ENCODE measurements around the gene ETV6. TPM values are rescaled to one million over a fixed set of nuclear protein-coding genes. Genes with fewer than 3 reads are reported as not detected.

The ETV6 gene
- polyA plus RNA-seq, 3 donors, result 6.8 to 45.1 (median 11.7) TPM

DNA sequence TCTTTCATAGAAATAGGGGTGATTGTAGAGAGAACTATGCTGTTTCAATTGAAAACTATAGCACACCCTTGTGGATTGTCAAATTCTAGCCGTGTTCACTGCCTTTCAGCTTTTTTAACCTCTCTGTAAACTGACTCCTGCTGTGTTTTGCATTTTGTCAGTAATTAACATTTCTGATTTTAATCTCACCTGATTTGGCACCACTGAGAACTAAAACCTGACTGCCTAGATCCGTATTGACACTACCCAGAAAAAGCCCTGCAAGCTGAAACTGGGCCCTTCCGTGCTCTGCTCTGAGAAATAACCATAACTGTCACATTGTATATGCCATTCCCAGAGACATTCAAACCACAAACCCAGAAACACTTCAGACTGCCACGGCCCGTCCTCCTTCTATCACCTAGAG lies 26.6 kb upstream of the ETV6 start:
- Histone ChIP-seq H3K4me2 (replicated peaks; ENCODE audit: extremely low read depth, low read length, poor library complexity, severe bottlenecking) (peak overlapping the region; percentile 66), H3K27ac (ENCODE audit: low read depth in 1 of 2, low read length in 2 of 2) (peak overlapping the region in 1 of 2 donors; percentile 72), H3K79me2 (ENCODE audit: insufficient read depth, low read length) (no peaks in the 10 kb centered on the region), H3K27me3 (ENCODE audit: control insufficient read depth in 2 of 2, insufficient read depth in 2 of 2, low read length in 2 of 2) (no peaks in the 10 kb centered on the region), H4K20me1 (ENCODE audit: insufficient read depth, low read length) (no peaks in the 10 kb centered on the region), H3K9me3 (replicated peaks in 1 of 2; ENCODE audit: control insufficient read depth in 1 of 2, insufficient read depth in 1 of 2, low read length in 2 of 2) (no peaks in the 10 kb centered on the region), H3K4me1 (ENCODE audit: control insufficient read depth in 1 of 2, insufficient read depth in 2 of 2, low read length in 2 of 2) (peaks cover 24 to 25% of the 10 kb centered on the region in 2 donors), H3K4me3 (replicated peaks in 1 of 3; ENCODE audit: low read depth in 2 of 3, low read length in 3 of 3) (peak overlapping the region in 1 of 3 experiments; percentile 53), H3K36me3 (replicated peaks in 1 of 2; ENCODE audit: control insufficient read depth in 1 of 2, insufficient read depth in 2 of 2, low read length in 2 of 2) (no peaks in the 10 kb centered on the region), H3K9ac (ENCODE audit: insufficient read depth, low read length, poor library complexity, severe bottlenecking) (no peak overlapping the region), H2AFZ (ENCODE audit: insufficient read depth, low read depth, low read length, poor library complexity, severe bottlenecking) (peak overlapping the region; percentile 29)
- Mint-ChIP-seq H3K9me3 (peaks cover 0 to 3% (median 0%) of the 10 kb centered on the region in 7 donors), H3K4me1 (peaks cover 33% of the 10 kb centered on the region), H3K27me3 (ENCODE audit: low read depth in 3 of 3) (no peaks in the 10 kb centered on the region), H3K27ac (peak overlapping the region; percentile 34 to 87 (median 55)), H3K4me3 (peak overlapping the region in 1 of 2 donors; percentile 62), H3K36me3 (no peaks in the 10 kb centered on the region)
- WGBS (ENCODE audit: insufficient coverage), result 0% methylated on average over 5 of the region's 5 CpGs
- DNase-seq, result no peak
- TF ChIP-seq CTCF (IDR thresholded peaks at IDR 0.05), result no peak
- intact Hi-C loops (cut with micrococcal nuclease), result no loop called here

- no CpG with 5 or more reads among the region's 4 CpGs for WGBS (ENCODE audit: insufficient coverage)
- peak overlapping the region; percentile 46 to 87 (median 55) for H3K27ac Mint-ChIP-seq
- Histone ChIP-seq H3K27me3 (ENCODE audit: control insufficient read depth in 2 of 2, insufficient read depth in 2 of 2, low read length in 2 of 2) (no peaks in the 10 kb centered on the region), H3K4me1 (ENCODE audit: control insufficient read depth in 1 of 2, insufficient read depth in 2 of 2, low read length in 2 of 2) (peaks cover 20 to 22% of the 10 kb centered on the region in 2 donors), H2AFZ (ENCODE audit: insufficient read depth, low read depth, low read length, poor library complexity, severe bottlenecking) (peak overlapping the region; percentile 29), H3K4me2 (replicated peaks; ENCODE audit: extremely low read depth, low read length, poor library complexity, severe bottlenecking) (peak overlapping the region; percentile 66), H3K79me2 (ENCODE audit: insufficient read depth, low read length) (no peaks in the 10 kb centered on the region), H3K36me3 (replicated peaks in 1 of 2; ENCODE audit: control insufficient read depth in 1 of 2, insufficient read depth in 2 of 2, low read length in 2 of 2) (no peaks in the 10 kb centered on the region), H3K9me3 (replicated peaks in 1 of 2; ENCODE audit: control insufficient read depth in 1 of 2, insufficient read depth in 1 of 2, low read length in 2 of 2) (no peaks in the 10 kb centered on the region), H3K4me3 (replicated peaks in 1 of 3; ENCODE audit: low read depth in 2 of 3, low read length in 3 of 3) (peak overlapping the region in 1 of 3 experiments; percentile 53), H3K9ac (ENCODE audit: insufficient read depth, low read length, poor library complexity, severe bottlenecking) (no peak overlapping the region), H3K27ac (ENCODE audit: low read depth in 1 of 2, low read length in 2 of 2) (peak overlapping the region in 1 of 2 donors; percentile 72), H4K20me1 (ENCODE audit: insufficient read depth, low read length) (no peaks in the 10 kb centered on the region)
- no peaks in the 10 kb centered on the region for H3K27me3 Mint-ChIP-seq (ENCODE audit: low read depth in 3 of 3)
- H3K4me1 Mint-ChIP-seq, result peaks cover 30% of the 10 kb centered on the region
- DNase-seq, result peak; percentile 21 to 64 (median 51)
- intact Hi-C loops (cut with micrococcal nuclease), result no loop called here
- peaks cover 0 to 3% (median 0%) of the 10 kb centered on the region in 7 donors for H3K9me3 Mint-ChIP-seq
- no peaks in the 10 kb centered on the region for H3K36me3 Mint-ChIP-seq
- no peak for TF ChIP-seq CTCF (IDR thresholded peaks at IDR 0.05)
- H3K4me3 Mint-ChIP-seq, result peak overlapping the region in 1 of 2 donors; percentile 62
Measured at GRCh38 chr12:11623382-11623781, 26.1 kb upstream of the ETV6 start.

Data from CD14-positive monocyte (primary cell).